ENCODE measurements around the gene CCDC85A. TPM values are rescaled to one million over a fixed set of nuclear protein-coding genes. Genes with fewer than 3 reads are reported as not detected.

Gene CCDC85A
- total and polyA plus RNA-seq, 2 of the 8 experiments (the other 6 are each of a cell fraction or from before 2014, with no cell fraction given), result 0.20 TPM; not detected in 1

GRCh38 chr2:56224316-56224715 lies 40.5 kb downstream of the CCDC85A start:
- Histone ChIP-seq H3K18ac (ENCODE audit: extremely low read depth, low read length) (no peak overlapping the region), H4K8ac (ENCODE audit: extremely low read depth, insufficient read depth, low read length) (no peak overlapping the region), H3K4ac (replicated peaks; ENCODE audit: insufficient read length, low read depth, low read length) (no peak overlapping the region), H3K4me1 (replicated peaks in 1 of 4; ENCODE audit: control insufficient read depth in 3 of 4, insufficient read depth in 4 of 4, low read length in 3 of 4) (no peaks in the 10 kb centered on the region), H2BK20ac (ENCODE audit: low read length) (no peak overlapping the region), H3K23ac (ENCODE audit: insufficient read length) (no peak overlapping the region), H3K27me3 (replicated peaks in 1 of 4; ENCODE audit: control insufficient read depth in 3 of 4, extremely low read depth in 1 of 4, insufficient read depth in 3 of 4, low read length in 3 of 4) (no peaks in the 10 kb centered on the region), H2AFZ (ENCODE audit: low read length) (no peak overlapping the region), H3K23me2 (ENCODE audit: low read depth, low read length) (no peaks in the 10 kb centered on the region), H3K36me3 (ENCODE audit: control insufficient read depth in 2 of 4, insufficient read depth in 4 of 4, low read length in 3 of 4) (no peaks in the 10 kb centered on the region), H4K20me1 (replicated peaks in 1 of 2; ENCODE audit: control insufficient read depth in 1 of 2, insufficient read depth in 2 of 2, low read length in 2 of 2) (no peaks in the 10 kb centered on the region), H3K9ac (replicated peaks in 1 of 4; ENCODE audit: extremely low read depth in 1 of 4, low read depth in 3 of 4, low read length in 3 of 4) (no peak overlapping the region), H2BK12ac (ENCODE audit: low read depth, low read length) (no peak overlapping the region), H3K4me3 (ENCODE audit: extremely low read depth in 1 of 4, insufficient read depth in 2 of 4, low read depth in 3 of 4, low read length in 4 of 4) (no peak overlapping the region), H4K91ac (replicated peaks; ENCODE audit: insufficient read length, low read length) (no peak overlapping the region), H4K5ac (ENCODE audit: insufficient read length, low read depth, low read length) (no peak overlapping the region), H2AK5ac (ENCODE audit: low read depth, low read length) (no peak overlapping the region), H2BK120ac (replicated peaks; ENCODE audit: low read depth, low read length) (no peak overlapping the region), H2BK5ac (ENCODE audit: low read depth, low read length) (no peak overlapping the region), H3K4me2 (ENCODE audit: insufficient read depth in 1 of 2, low read depth in 2 of 2, low read length in 2 of 2) (no peak overlapping the region), H3K27ac (ENCODE audit: low read depth, low read length) (no peak overlapping the region), H2BK15ac (ENCODE audit: low read length) (no peak overlapping the region), H3K79me2 (ENCODE audit: control insufficient read depth in 1 of 2, insufficient read depth in 2 of 2, low read length in 2 of 2) (no peaks in the 10 kb centered on the region), H3K9me3 (ENCODE audit: insufficient read depth in 2 of 2, low read depth in 1 of 2, low read length in 1 of 2) (no peaks in the 10 kb centered on the region), H3K56ac (replicated peaks; ENCODE audit: insufficient read length, low read depth, low read length) (no peak overlapping the region), H3K14ac (ENCODE audit: insufficient read length) (no peak overlapping the region), H3K79me1 (ENCODE audit: low read depth, low read length) (no peaks in the 10 kb centered on the region)
- DNase-seq (ENCODE audit: low read depth in 1 of 2, low spot score in 2 of 2), result no peak
- no peak for FAIRE-seq
- 85% methylated on average over 1 of the region's 1 CpG; no CpG with 5 or more reads in 1 of the 2 experiments for WGBS, 2 experiments (ENCODE audit: extremely low coverage in 1 of 2, insufficient coverage in 1 of 2, insufficient read length in 1 of 2, insufficient replicate concordance in 2 of 2, low coverage in 1 of 2, low lambda C conversion rate in 2 of 2, missing lambda C conversion rate in 1 of 2)
- ChIA-PET POLR2A (ENCODE audit: partially characterized antibody) (no interaction called here), CTCF (ENCODE audit: partially characterized antibody) (no interaction called here)
- TF ChIP-seq EGR1 (IDR thresholded peaks at IDR 0.05; ENCODE audit: borderline replicate concordance, low read depth, low read length) (no peak), E2F6 (IDR thresholded peaks at IDR 0.05) (no peak), TEAD4 (IDR thresholded peaks at IDR 0.05; ENCODE audit: low read depth, low read length) (no peak), FOSL1 (IDR thresholded peaks at IDR 0.05; ENCODE audit: insufficient read depth, low read depth, low read length) (no peak), JUND (IDR thresholded peaks at IDR 0.05; ENCODE audit: low read length) (no peak), BACH1 (IDR thresholded peaks at IDR 0.05; ENCODE audit: low read length) (no peak), TBP (IDR thresholded peaks at IDR 0.05; ENCODE audit: low read depth, low read length) (no peak), NANOG (IDR thresholded peaks at IDR 0.05; ENCODE audit: insufficient read depth, low read depth, low read length, poor library complexity, severe bottlenecking) (no peak), CBX5 (IDR thresholded peaks at IDR 0.05; ENCODE audit: low read depth, low read length) (no peak), KDM4A (IDR thresholded peaks at IDR 0.05; ENCODE audit: low read depth, low read length, severe bottlenecking) (no peak), CBX8 (IDR thresholded peaks at IDR 0.05; ENCODE audit: borderline replicate concordance, low read depth, low read length) (no peak), HDAC2 (IDR thresholded peaks at IDR 0.05; ENCODE audit: borderline replicate concordance in 1 of 2, low read depth in 2 of 2, low read length in 2 of 2) (no peak), SP2 (IDR thresholded peaks at IDR 0.05; ENCODE audit: low read length) (no peak), SIRT6 (IDR thresholded peaks at IDR 0.05; ENCODE audit: low read length) (no peak), YY1 (IDR thresholded peaks at IDR 0.05; ENCODE audit: low read depth, low read length) (no peak)

Data from H1 (cell line).